ENCODE results near the gene ARID3A.
A peak's percentile ranks its signal among the peaks of the same experiment; 100 is the strongest.

The ARID3A gene

GRCh38 chr19:912181-913079 is 13.4 kb upstream of the ARID3A start:
- DNase-seq = no peak

- peak; percentile 54 to 77 for DNase-seq
Measured at GRCh38 chr19:913080-913748, 12.6 kb upstream of the ARID3A start, which contains the start of gene R3HDM4. Gene R3HDM4 (minus strand): TSS chr19:913219. CDS start chr19:913157, 62 bp downstream.

GRCh38 chr19:916645-917322 is 9.1 kb upstream of the ARID3A start:
- DNase-seq = no peak

DNA sequence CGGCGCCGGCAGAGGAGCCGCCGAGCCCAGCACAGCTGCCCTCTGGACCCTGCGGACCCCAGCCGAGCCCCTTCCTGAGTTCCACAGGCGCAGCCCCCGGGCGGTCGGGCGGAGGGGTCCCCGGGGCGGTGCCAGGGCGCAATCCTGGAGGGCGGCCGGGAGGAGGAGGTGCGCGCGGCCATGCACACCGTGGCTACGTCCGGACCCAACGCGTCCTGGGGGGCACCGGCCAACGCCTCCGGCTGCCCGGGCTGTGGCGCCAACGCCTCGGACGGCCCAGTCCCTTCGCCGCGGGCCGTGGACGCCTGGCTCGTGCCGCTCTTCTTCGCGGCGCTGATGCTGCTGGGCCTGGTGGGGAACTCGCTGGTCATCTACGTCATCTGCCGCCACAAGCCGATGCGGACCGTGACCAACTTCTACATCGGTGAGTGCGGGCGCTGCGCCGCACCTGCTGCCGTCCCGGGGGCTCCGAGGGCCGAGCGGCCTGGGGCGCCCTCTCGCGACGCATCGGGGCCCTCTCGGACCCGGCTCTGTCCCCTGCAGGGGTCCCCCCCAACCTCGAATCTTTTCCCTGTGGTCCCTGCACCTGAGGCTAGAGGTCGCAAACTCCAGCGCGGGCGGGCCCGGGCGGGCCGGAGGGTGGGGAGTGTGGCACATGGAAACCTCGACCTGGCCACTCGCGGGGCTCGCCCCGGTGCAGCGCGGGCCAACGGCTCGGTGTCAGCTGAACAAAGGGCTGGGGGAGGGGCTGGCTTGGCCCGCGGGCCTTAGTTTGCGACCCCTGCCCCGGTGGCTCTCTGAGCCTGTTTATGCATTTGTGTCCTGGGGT is 8.3 kb upstream of the ARID3A start, which contains the start of gene KISS1R:
Gene KISS1R (plus strand): TSS at position 11 of the 829 bp plus-strand sequence. CDS start 170 bp downstream, at position 181.
- no peak for DNase-seq

DNA sequence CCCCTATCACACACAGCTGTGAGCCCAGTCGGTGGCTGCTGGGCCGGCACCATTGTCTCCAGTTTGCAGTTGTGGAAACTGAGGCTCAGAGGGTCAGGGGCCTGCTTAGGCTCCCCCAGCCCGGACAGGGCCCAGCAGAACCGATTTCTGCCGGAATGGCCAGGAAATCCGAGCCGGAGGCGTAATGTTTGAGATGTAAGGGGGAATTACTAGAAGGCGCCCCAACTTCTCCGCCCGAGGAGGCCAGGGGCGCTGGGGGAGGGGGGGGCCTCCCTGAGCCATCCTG is 7.7 kb upstream of the ARID3A start:
- no peak for DNase-seq

GRCh38 chr19:918481-919198 is 7.2 kb upstream of the ARID3A start:
- no peak for DNase-seq

DNA sequence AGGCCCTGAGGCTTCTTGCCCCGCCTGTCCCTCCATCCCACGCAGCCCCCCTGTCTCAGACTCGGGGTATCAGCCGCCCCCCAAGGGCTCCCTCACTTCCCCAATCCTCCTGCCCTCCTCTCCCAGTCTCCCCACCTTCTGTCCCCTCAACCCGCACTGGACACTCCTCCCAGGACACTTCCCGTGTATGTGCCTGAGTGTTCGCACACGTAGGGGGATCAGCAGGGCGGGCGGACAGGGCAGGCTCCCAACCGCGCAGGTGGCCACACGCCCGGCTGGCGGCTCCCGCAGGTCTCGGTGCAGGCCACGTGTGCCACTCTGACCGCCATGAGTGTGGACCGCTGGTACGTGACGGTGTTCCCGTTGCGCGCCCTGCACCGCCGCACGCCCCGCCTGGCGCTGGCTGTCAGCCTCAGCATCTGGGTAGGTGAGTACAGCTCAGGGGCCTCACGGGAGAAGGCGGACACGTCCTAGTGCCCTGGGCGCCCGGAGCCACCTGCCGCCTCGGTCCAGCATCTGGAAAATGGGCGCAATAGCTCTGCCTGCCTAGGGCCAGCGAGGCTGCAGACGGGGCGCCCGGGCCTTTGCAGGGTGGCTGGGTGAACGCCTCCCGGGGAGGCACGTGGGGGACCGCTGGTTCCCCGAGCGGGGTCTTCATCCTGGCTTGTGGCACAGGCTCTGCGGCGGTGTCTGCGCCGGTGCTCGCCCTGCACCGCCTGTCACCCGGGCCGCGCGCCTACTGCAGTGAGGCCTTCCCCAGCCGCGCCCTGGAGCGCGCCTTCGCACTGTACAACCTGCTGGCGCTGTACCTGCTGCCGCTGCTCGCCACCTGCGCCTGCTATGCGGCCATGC is 6.4 kb upstream of the ARID3A start:
- no peak for DNase-seq

GRCh38 chr19:920051-920864 is 5.6 kb upstream of the ARID3A start:
- peak in 1 of 2 donors; percentile 43 for DNase-seq

DNA sequence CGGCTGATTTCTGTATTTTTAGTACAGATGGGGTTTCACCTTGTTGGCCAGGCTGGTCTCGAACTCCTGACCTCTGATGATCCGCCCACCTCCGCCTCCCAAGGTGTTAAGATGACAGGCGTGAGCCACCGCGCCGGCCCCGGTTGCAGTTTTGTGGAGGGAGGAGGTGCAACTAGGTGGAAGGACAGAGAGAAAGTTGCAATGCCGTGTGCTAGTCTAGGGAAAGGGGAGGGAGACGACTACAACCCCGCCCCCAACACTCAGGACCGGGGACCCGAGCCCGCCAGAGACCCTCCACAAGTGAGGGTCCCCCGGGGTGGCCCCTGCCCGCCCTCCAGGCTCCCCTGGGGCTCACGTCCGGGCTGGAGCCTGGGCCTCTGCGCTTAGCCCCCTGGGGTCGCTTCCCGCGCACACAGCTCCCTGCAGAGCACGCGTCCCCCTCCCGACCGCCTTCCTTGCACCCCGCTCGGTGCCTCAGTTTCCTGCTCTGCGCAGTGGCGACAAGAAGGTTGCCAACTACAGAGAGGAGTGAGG is 1.2 kb upstream of the ARID3A start:
- no peak for DNase-seq

- DNase-seq = peak in 1 of 2 donors; percentile 31
Measured at GRCh38 chr19:925087-925525, 729 bp upstream of the ARID3A start.

- DNase-seq = no peak
Measured at GRCh38 chr19:926323-926588, 421 bp downstream of the ARID3A start.

DNA sequence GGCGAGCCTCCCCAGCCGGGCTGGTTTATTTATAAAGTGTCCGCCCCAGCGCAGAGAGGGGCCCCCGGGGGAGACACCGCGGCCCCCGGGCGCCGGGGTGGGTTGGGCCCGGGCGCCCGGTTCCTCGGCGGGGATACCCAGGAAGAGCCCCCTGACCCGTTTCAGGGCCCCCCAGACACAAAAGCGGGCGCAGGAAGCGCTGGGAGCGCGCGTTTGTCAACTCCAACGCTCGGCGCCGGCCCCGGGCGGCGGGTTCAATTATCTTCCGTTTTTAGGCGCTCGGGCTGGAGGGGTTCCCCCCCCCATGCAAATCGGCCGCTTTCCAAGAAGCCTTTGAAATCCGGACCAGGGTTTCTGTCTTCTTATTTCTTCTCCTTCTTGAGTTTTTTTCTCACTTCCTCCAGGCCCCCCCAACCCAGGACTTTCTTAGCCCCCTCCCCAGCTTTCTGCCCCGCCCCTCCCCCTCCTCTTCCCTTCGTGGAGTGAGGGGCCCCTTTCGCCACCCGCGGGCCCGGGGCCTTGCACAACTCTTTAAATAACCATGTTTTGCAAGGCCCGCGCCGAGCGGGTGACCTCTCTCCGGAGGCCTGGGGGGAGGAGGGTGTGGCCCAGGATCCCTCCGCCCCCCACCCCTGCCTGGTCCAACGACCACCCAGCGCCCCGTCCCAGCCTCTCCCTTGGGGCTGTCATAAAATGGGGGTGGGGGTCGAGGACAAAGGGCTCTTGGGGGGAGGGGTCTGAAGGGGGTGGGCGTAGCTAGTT is 935 bp downstream of the ARID3A start:
- peak; percentile 83 to 88 for DNase-seq

GRCh38 chr19:927351-927779 is 1.5 kb downstream of the ARID3A start:
- no peak for DNase-seq

GRCh38 chr19:927780-928401 is 2.1 kb downstream of the ARID3A start:
- DNase-seq = no peak

GRCh38 chr19:928471-929202 is 2.8 kb downstream of the ARID3A start:
- no peak for DNase-seq

DNA sequence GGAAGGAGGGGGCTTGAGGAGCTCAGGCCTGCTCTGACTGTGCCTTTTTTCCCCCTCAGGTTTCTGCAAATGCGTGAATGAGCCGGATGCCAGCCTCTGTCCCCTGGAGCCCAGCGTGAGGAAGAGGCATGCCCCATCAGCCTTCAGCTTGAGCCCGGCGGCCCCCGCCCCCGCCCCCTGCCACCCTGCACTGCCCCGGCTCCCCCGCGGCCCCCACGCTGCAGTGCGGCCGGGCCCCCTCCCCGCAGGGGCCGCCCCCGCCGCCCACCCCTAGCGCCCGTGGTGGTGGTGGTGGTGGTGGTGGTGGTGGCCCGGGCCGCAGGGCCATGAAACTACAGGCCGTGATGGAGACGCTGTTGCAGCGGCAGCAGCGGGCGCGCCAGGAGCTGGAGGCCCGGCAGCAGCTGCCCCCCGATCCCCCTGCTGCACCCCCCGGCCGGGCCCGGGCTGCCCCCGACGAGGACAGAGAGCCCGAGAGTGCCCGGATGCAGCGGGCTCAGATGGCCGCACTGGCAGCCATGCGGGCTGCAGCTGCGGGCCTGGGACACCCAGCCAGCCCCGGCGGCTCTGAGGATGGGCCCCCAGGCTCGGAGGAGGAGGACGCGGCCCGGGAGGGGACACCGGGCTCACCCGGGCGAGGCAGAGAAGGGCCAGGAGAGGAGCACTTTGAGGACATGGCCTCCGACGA is 3.5 kb downstream of the ARID3A start:
- no peak for DNase-seq

- DNase-seq = no peak
Measured at GRCh38 chr19:929891-930258, 4.0 kb downstream of the ARID3A start.
